ENCODE data around the gene CHST3.

DNA sequence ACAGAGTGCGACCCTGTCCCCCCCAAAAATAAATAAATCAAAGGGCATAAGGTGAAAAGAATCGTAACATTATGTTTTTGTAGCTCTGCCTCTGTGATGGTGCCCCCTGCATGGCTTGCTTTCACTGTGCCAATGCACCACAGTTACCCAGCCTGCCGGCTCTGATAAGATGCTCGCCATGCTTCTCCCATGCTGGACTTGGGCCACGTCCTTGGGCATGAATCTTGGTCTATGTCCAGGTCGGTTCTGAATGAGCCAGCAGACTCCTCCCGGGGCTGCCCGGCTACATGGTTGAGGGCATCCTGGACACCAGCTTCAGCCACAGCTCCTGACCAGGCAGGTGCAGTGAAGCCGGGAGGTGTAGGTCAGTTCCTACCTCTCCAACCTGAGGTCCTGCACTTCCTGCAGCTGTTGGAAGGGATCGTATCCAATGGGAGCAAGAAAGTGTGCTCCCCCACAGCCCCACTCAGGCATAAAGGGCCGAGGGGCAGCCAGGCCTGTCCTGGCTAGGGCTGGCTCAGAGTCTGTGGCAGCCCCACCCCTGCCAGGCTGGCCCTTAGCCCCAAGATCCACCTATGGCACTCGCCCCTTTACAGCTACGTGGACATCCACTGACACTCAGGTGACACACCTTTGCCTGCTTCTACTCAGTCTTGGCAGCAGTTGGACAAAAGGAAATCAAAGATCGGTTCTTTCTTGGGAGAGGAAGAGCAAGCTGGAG lies 34.1 kb downstream of the CHST3 start:
- TF ChIP-seq, protein P1, sequence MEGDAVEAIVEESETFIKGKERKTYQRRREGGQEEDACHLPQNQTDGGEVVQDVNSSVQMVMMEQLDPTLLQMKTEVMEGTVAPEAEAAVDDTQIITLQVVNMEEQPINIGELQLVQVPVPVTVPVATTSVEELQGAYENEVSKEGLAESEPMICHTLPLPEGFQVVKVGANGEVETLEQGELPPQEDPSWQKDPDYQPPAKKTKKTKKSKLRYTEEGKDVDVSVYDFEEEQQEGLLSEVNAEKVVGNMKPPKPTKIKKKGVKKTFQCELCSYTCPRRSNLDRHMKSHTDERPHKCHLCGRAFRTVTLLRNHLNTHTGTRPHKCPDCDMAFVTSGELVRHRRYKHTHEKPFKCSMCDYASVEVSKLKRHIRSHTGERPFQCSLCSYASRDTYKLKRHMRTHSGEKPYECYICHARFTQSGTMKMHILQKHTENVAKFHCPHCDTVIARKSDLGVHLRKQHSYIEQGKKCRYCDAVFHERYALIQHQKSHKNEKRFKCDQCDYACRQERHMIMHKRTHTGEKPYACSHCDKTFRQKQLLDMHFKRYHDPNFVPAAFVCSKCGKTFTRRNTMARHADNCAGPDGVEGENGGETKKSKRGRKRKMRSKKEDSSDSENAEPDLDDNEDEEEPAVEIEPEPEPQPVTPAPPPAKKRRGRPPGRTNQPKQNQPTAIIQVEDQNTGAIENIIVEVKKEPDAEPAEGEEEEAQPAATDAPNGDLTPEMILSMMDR (IDR thresholded peaks at IDR 0.05; ENCODE audit: insufficient read depth, low read length, poor library complexity, severe bottlenecking): no peak
- TF ChIP-seq EZH2phosphoT487 (conservative IDR thresholded peaks at IDR 0.05; ENCODE audit: low read length): no peak
